Gastroesophageal sphincter (tissue), 4 donors: ENCODE data around the gene ALPI. TPM values are rescaled to one million over a fixed set of nuclear protein-coding genes. Genes with fewer than 3 reads are reported as not detected.

Experiments
- ATAC-seq: fragments of 150-250 bp; one replicate; pipeline ENCODE4 v1.9.1; 2016; ENCODE audit warnings: mild to moderate bottlenecking, moderate library complexity
- H3K27ac ChIP-seq, 4 donors: fragments of 200-600 bp; sonication (generic) in 3 of 4; 1 replicate in 3 of 4; 2 replicates in 1 of 4; pipeline ENCODE4 v1.5.1; 2016 to 2019
- H3K27me3 ChIP-seq: fragments of 200-600 bp; sonication (generic); one replicate; pipeline ENCODE4 v1.5.1; 2019
- H3K36me3 ChIP-seq, 2 donors: fragments of 200-600 bp; sonication (generic); one replicate each; pipeline ENCODE4 v1.5.1; 2019; ENCODE audit warnings: control low read depth in 1 of 2
- H3K4me1 ChIP-seq, 3 donors: fragments of 200-600 bp; sonication (generic); 1 replicate in 2 of 3; 2 replicates in 1 of 3; pipeline ENCODE4 v1.5.1; 2016 to 2019; ENCODE audit warnings: control low read depth in 2 of 3
- H3K4me3 ChIP-seq, 2 donors: fragments of 200-600 bp; sonication (generic); one replicate each; pipeline ENCODE4 v1.5.1; 2019; ENCODE audit warnings: mild to moderate bottlenecking in 1 of 2, moderate library complexity in 1 of 2
- H3K9me3 ChIP-seq, 3 donors: fragments of 200-600 bp; sonication (generic); one replicate each; pipeline ENCODE4 v1.5.1; 2017 to 2019; ENCODE audit warnings: control low read depth in 2 of 3
- EP300 ChIP-seq: sonication (generic); formaldehyde crosslinking; IDR thresholded peaks from one replicate; pipeline ENCODE4 v1.6.1; 2017; ENCODE audit warnings: antibody characterized with exemption, mild to moderate bottlenecking
- POLR2A ChIP-seq, 2 donors: fragments of 450-650 bp; IDR thresholded peaks; one replicate each; pipeline ENCODE4 v1.6.1; 2017; ENCODE audit warnings: antibody characterized with exemption in 2 of 2, mild to moderate bottlenecking in 2 of 2, moderate library complexity in 1 of 2
- POLR2AphosphoS5 ChIP-seq: sonication (generic); formaldehyde crosslinking; IDR thresholded peaks from one replicate; pipeline ENCODE4 v1.6.1; 2017; ENCODE audit warnings: antibody characterized with exemption
- WGBS, 2 donors: methylation state at CpG; one replicate each; pipeline ENCODE4 v1.1.5; 2018; ENCODE audit warnings: low coverage in 1 of 2; 5-methylcytosine and 5-hydroxymethylcytosine counted together
- total RNA-seq, 4 donors: library from RNA; depleted of rRNA; stranded (reverse); fragments of >200 nt; gene quantifications; one replicate each; pipeline ENCODE4 v1.1.0, GENCODE V29; 2016
- TF ChIP-seq, protein P1 (sequence below), 4 experiments: fragments of 200-600 bp in 2 of 4; fragments of 450-650 bp in 2 of 4; sonication (generic) in 1 of 4; IDR thresholded peaks; one replicate each; pipeline ENCODE4 v1.5.1; 2017 to 2019; ENCODE audit warnings: antibody characterized with exemption in 4 of 4, mild to moderate bottlenecking in 2 of 4, moderate library complexity in 2 of 4

Gene ALPI
- total RNA-seq, 4 donors from 2014 or later: not detected

DNA sequence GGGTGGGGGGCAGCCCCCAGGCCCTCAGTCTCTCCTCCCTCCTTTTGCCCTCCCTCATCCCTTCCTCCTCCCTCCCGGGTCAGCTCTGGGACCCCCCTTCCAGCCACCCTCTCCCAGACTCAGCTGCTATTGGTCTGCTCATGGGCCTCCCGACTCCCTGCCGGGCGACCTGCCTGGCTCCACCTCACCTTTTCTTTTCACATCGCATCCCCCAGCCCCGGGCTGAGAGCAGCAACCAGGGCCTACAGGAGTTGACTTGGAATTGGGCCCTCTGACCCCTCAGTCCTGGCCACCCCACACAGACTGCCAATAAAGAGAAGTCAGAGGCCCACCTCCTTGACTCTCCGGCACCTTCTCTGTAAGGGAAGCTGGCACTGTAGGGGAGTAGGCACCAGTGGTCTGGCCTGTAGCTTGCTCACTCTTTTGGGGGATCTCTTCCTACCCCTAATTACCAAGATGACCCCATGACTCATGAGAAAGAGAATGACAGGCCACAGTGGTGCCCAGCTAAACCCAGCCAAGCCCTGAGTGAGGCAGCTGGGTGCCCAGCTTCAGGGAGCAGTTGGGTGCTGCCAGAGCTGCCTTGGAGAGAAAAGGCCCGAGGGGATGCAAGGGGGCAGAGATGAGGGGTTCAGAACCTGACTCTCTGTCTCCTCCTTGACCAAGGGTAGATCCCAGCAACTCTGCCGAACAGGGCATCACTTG lies 33.7 kb downstream of the ALPI start:
- Histone ChIP-seq H3K4me1 (peaks cover 0 to 28% (median 4%) of the 10 kb centered on the region in 3 donors), H3K9me3 (no peaks in the 10 kb centered on the region), H3K27me3 (peaks cover 75% of the 10 kb centered on the region), H3K4me3 (no peak overlapping the region), H3K36me3 (no peaks in the 10 kb centered on the region), H3K27ac (no peak overlapping the region)
- no peak for ATAC-seq
- 70 to 80% methylated on average over 1 to 3 of the region's 9 CpGs for WGBS, 2 donors
- TF ChIP-seq POLR2A (IDR thresholded peaks at IDR 0.05) (no peak), POLR2AphosphoS5 (no peak), EP300 (no peak)
- TF ChIP-seq, protein P1, sequence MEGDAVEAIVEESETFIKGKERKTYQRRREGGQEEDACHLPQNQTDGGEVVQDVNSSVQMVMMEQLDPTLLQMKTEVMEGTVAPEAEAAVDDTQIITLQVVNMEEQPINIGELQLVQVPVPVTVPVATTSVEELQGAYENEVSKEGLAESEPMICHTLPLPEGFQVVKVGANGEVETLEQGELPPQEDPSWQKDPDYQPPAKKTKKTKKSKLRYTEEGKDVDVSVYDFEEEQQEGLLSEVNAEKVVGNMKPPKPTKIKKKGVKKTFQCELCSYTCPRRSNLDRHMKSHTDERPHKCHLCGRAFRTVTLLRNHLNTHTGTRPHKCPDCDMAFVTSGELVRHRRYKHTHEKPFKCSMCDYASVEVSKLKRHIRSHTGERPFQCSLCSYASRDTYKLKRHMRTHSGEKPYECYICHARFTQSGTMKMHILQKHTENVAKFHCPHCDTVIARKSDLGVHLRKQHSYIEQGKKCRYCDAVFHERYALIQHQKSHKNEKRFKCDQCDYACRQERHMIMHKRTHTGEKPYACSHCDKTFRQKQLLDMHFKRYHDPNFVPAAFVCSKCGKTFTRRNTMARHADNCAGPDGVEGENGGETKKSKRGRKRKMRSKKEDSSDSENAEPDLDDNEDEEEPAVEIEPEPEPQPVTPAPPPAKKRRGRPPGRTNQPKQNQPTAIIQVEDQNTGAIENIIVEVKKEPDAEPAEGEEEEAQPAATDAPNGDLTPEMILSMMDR (IDR thresholded peaks at IDR 0.05): no peak

DNA sequence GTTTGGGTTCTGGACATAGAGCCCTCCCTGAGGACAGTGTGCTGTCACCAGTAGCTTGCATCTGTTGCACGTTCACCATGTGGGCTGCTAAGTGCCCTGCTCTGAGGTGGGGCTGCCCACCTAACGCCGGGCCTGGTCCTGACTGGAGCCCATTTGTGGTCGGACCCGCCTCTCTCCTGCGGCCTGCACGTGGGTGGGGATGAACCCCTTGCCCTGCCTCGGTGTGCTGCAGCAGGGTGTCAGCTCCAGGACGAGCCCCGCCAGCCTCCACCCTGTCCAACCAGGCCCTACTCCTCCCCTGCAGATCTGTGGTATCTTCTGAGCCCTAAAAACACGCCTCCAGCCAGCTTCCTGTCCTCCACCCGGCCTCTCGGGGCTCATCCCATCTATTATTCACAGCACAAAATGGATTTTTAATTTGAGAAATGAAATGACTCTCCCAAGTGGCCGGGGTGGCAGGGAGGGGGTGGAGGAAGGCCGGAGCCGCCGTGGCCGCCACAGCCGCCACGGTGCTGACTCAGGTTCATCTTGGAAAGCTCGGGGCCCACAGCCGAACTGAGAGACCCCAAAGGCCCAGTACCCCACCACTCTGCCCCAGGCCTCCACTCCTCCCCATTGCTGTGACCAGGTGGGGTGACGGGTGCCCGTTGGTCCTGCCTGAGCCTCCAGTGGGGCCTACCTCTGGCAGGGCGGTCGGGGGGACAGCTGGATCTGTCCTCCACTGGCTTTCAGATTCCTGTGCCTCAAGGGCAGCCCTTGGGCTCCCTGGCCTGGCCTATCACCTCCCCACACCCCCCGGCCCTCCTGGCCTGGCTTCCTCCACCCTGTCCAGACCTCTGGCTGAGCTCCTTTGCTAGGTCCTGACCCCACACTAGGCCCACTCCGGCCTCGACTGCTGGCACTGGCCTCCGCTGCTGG lies 34.5 kb downstream of the ALPI start:
- Histone ChIP-seq H3K36me3 (no peaks in the 10 kb centered on the region), H3K27me3 (peaks cover 67% of the 10 kb centered on the region), H3K27ac (no peak overlapping the region), H3K4me1 (peaks cover 0 to 25% (median 4%) of the 10 kb centered on the region in 3 donors), H3K9me3 (no peaks in the 10 kb centered on the region), H3K4me3 (no peak overlapping the region)
- TF ChIP-seq, protein P1 (IDR thresholded peaks at IDR 0.05): no peak
- TF ChIP-seq POLR2A (IDR thresholded peaks at IDR 0.05) (no peak), POLR2AphosphoS5 (no peak), EP300 (no peak)
- ATAC-seq: no peak
- 78 to 90% methylated on average over 2 to 6 of the region's 30 CpGs for WGBS, 2 donors

DNA sequence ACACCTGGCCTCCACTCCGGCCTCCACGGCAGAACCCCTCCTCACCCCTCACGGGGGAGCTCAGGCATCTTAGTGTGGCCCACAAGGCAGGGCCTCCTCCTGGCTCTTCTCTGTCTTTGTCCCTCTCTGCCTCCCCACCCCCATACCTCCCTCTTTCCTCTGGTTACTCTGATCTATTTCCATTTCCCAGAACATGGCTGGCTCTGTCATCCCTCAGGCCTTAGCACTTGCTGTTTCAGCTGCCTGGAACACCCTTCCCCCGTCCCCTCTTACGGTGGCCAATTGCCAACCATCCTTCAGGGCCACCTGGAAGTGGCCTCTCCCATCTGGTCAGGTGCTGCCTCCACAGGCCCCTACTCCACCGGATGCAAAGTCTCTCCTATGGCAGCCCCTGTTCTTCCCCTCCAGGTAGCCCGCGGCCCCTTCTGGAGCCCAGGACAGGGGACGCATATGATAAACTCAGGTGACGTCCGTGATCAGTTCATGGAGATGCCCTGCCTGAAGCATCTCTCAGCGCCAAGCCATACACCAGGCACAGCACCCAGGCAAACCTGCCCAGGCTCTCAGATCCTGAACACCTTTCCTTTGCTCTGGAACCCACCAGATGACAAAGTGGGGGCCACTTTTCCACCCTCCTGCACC lies 35.3 kb downstream of the ALPI start:
- TF ChIP-seq POLR2AphosphoS5 (no peak), POLR2A (IDR thresholded peaks at IDR 0.05) (no peak), EP300 (no peak)
- TF ChIP-seq, protein P1 (IDR thresholded peaks at IDR 0.05): no peak
- WGBS, 2 donors: 94% methylated on average over 3 of the region's 12 CpGs; no CpG with 5 or more reads in 1 of the 2 donors
- Histone ChIP-seq H3K27me3 (peaks cover 59% of the 10 kb centered on the region), H3K9me3 (no peaks in the 10 kb centered on the region), H3K4me1 (peaks cover 0 to 17% (median 4%) of the 10 kb centered on the region in 3 donors), H3K4me3 (no peak overlapping the region), H3K27ac (no peak overlapping the region), H3K36me3 (no peaks in the 10 kb centered on the region)
- no peak for ATAC-seq

DNA sequence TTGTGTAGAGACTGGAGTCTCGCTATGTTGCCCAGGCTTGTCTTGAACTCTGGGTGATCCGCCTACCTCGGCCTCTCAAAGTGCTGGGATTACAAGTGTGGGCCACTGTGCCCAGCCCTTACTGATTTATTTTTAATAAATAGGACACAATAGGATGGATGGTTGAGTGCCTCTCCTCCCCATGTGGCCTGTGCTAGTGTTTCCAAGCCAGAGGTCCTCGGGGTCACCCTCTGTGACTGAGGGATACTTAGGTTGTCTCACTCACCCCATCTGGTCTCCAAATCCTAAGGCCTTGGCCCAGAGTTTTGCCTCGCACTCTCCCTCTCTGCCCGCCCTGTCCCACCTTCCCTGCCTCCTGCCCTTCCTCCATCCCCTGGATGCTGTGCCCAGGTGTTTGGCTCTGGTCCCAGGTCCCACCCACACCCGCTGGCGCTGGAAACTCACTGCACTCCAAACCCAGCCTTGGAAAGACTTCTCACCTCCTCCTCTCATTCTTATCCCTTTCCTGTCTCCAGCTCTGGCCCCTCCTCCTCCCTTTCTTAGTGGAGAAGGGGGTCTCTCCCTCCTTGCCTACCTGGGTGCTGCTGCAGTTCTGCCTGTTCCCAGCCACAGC lies 36.4 kb downstream of the ALPI start:
- H3K9me3 ChIP-seq: no peaks in the 10 kb centered on the region
- 36 to 72% methylated on average over 3 to 8 of the region's 8 CpGs for WGBS, 2 donors
- no peak for ATAC-seq
- peaks cover 0 to 6% (median under 1%) of the 10 kb centered on the region in 3 donors for H3K4me1 ChIP-seq
- TF ChIP-seq POLR2A (IDR thresholded peaks at IDR 0.05): no peak
- TF ChIP-seq EP300: no peak
- TF ChIP-seq, protein P1 (IDR thresholded peaks at IDR 0.05): no peak
- no peak for TF ChIP-seq POLR2AphosphoS5
- no peak overlapping the region for H3K27ac ChIP-seq
- peaks cover 56% of the 10 kb centered on the region for H3K27me3 ChIP-seq
- H3K36me3 ChIP-seq: no peaks in the 10 kb centered on the region
- no peak overlapping the region for H3K4me3 ChIP-seq
